Psoas muscle (tissue), 8 donors: ENCODE measurements around the gene C17orf113. TPM values are rescaled to one million over a fixed set of nuclear protein-coding genes. Genes with fewer than 3 reads are reported as not detected.

ENCODE experiments used
- ATAC-seq, 4 donors: fragments of 200-7000 bp; cut with Tn5 transposase; one replicate each; pipeline ENCODE4 v1.9.1; 2020; ENCODE audit warnings: moderate library complexity in 3 of 4, mild to moderate bottlenecking in 2 of 4
- DNase-seq, 2 donors: peaks; one replicate each; pipeline ENCODE4 v3.0.0-alpha.2; 2020
- H3K27ac ChIP-seq: fragments of 200-600 bp; one replicate; pipeline ENCODE4 v1.8.0; 2022
- H3K27me3 ChIP-seq, 3 donors: fragments of 200-600 bp in 1 of 3; one replicate each; pipeline versions ENCODE4 v1.6.1 to v1.8.0; 2013 to 2022; ENCODE audit warnings: low read length in 2 of 3, mild to moderate bottlenecking in 2 of 3, moderate library complexity in 1 of 3; ENCODE audit not compliant: insufficient read depth in 3 of 3
- H3K36me3 ChIP-seq, 2 donors: fragments of 200-600 bp in 1 of 2; one replicate each; pipeline versions ENCODE4 v1.6.1 to v1.8.0; 2013 to 2022; ENCODE audit warnings: low read depth in 1 of 2, mild to moderate bottlenecking in 1 of 2, moderate library complexity in 1 of 2; ENCODE audit not compliant: insufficient read depth in 1 of 2
- H3K4me1 ChIP-seq: fragments of 200-600 bp; one replicate; pipeline ENCODE4 v1.8.0; 2022
- H3K4me3 ChIP-seq: fragments of 200-600 bp; one replicate; pipeline ENCODE4 v1.8.0; 2022; ENCODE audit warnings: mild to moderate bottlenecking
- H3K9me3 ChIP-seq: fragments of 200-600 bp; one replicate; pipeline ENCODE4 v1.8.0; 2022
- CTCF ChIP-seq: fragments of 200-600 bp; IDR thresholded peaks from one replicate; pipeline ENCODE4 v1.8.0; 2022; ENCODE audit warnings: antibody characterized with exemption
- WGBS, 3 donors: extraction: QIAGEN DNeasy Blood & Tissue Kit; methylation state at CpG; one replicate each; pipeline versions ENCODE4 v1.1.6 to v1.1.7; 2013; 5-methylcytosine and 5-hydroxymethylcytosine counted together
- intact Hi-C, 2 donors: fragments of 100-400 bp; cut with DNase I; formaldehyde crosslinking; loops; one replicate each; pipeline versions ENCODE4 v1.11.0 to v1.14.2; 2022
- polyA plus RNA-seq, 3 donors: library from polyadenylated mRNA; stranded (reverse); fragments of 200-250 nt; gene quantifications; one replicate each; pipeline ENCODE4 v1.2.3, GENCODE V29; 2013
- total RNA-seq, 4 donors: library from RNA; stranded (reverse); fragmentation: NEBNext Ultra II Directional in 2 of 4; extraction: Animal tissue kit (Norgen Biotek cat#: 25700) in 2 of 4; gene quantifications; one replicate each; pipeline versions ENCODE4 v1.2.1 to v1.2.4, GENCODE V29; 2021 to 2023
- donor health status: healthy with polysubstance abuse.
- donor health status: DM: no; HTN: no; CAD: no; lungs with moderate emphysema.
- donor health status: Bipolar disorder and iron deficiency.
- donor health status: healthy.
- donor health status: DM: yes; HTN: yes; CAD: no.
- donor health status: DM: no; HTN: no; CAD: no.
- donor health status: DM: no; HTN: no; CAD: no.
- donor health status: DM: yes; HTN: yes; CAD: no.

The C17orf113 gene
- total and polyA plus RNA-seq, 7 donors = 0.08 to 1.2 (median 0.56) TPM

GRCh38 chr17:42075789-42076188 is 25.4 kb upstream of the C17orf113 start:
- no peak for TF ChIP-seq CTCF
- Histone ChIP-seq H3K4me3 (no peak overlapping the region), H3K4me1 (peaks cover 19% of the 10 kb centered on the region), H3K27ac (peak overlapping the region; percentile 76), H3K9me3 (no peaks in the 10 kb centered on the region), H3K27me3 (no peaks in the 10 kb centered on the region), H3K36me3 (no peaks in the 10 kb centered on the region)
- DNase-seq = no peak
- intact Hi-C loops = no loop called here
- 65 to 75% (median 68%) methylated on average over 6 of the region's 6 CpGs for WGBS, 3 donors
- ATAC-seq = no peak

- ATAC-seq = peak; percentile 35 to 60 (median 48)
- DNase-seq = peak; percentile 44 to 63
- intact Hi-C loops = no loop called here
- H3K4me3 ChIP-seq = peak overlapping the region; percentile 64
- no peaks in the 10 kb centered on the region for H3K9me3 ChIP-seq
- peaks cover 11% of the 10 kb centered on the region for H3K4me1 ChIP-seq
- no peaks in the 10 kb centered on the region for H3K36me3 ChIP-seq
- peak; percentile 27 for TF ChIP-seq CTCF
- peak overlapping the region; percentile 21 for H3K27ac ChIP-seq
- H3K27me3 ChIP-seq = no peaks in the 10 kb centered on the region
- 12 to 18% (median 14%) methylated on average over 37 to 67 of the region's 67 CpGs for WGBS, 3 donors
Observed at GRCh38 chr17:42072323-42073187, 22.2 kb upstream of the C17orf113 start.

GRCh38 chr17:42071810-42072209 is 21.4 kb upstream of the C17orf113 start:
- H3K27ac ChIP-seq = no peak overlapping the region
- no peaks in the 10 kb centered on the region for H3K9me3 ChIP-seq
- DNase-seq (no peak), ATAC-seq (no peak)
- WGBS, 3 donors = 35 to 39% (median 36%) methylated on average over 3 of the region's 3 CpGs
- no peak for TF ChIP-seq CTCF
- peak overlapping the region; percentile 64 for H3K4me3 ChIP-seq
- peaks cover 11% of the 10 kb centered on the region for H3K4me1 ChIP-seq
- H3K36me3 ChIP-seq = no peaks in the 10 kb centered on the region
- intact Hi-C loops = no loop called here
- no peaks in the 10 kb centered on the region for H3K27me3 ChIP-seq

GRCh38 chr17:42068979-42069378 is 18.6 kb upstream of the C17orf113 start:
- peak overlapping the region; percentile 80 for H3K27ac ChIP-seq
- no peak for TF ChIP-seq CTCF
- DNase-seq = no peak
- H3K4me3 ChIP-seq = no peak overlapping the region
- H3K27me3 ChIP-seq = no peaks in the 10 kb centered on the region
- H3K4me1 ChIP-seq = peaks cover 11% of the 10 kb centered on the region
- H3K36me3 ChIP-seq = no peaks in the 10 kb centered on the region
- no peak for ATAC-seq
- 83 to 90% (median 85%) methylated on average over 3 of the region's 3 CpGs for WGBS, 3 donors
- H3K9me3 ChIP-seq = no peaks in the 10 kb centered on the region
- intact Hi-C loops = loop anchor here in 1 of 2 donors (5.0 kb wide), 1 partner anchor 48 kb away; no protein-coding TSS in a partner anchor
